Activated B cell treated with CpG ODN at 0.5 μM for 24 hours (primary cell): ENCODE measurements around the gene TMEM154. TPM values are rescaled to one million over a fixed set of nuclear protein-coding genes. Genes with fewer than 3 reads are reported as not detected.

Source experiments
- ATAC-seq: fragments of 200-7000 bp; cut with Tn5 transposase; one replicate; pipeline ENCODE4 v1.10.0; 2021; ENCODE audit warnings: low read depth, mild to moderate bottlenecking, moderate library complexity
- CTCF ChIA-PET: fragments of 350-600 bp; sonication (Branson Sonifier 250); formaldehyde crosslinking; loops from one replicate; lab custom pipeline; 2021; ENCODE audit warnings: antibody characterized with exemption; lab: Charles Lee
- POLR2A ChIA-PET: fragments of 350-600 bp; sonication (Branson Sonifier 250); formaldehyde crosslinking; loops from one replicate; lab custom pipeline; 2021; ENCODE audit warnings: antibody characterized with exemption; lab: Charles Lee
- DNase-seq: peaks from one replicate; pipeline ENCODE4 v3.0.0; 2022
- H3K27ac Mint-ChIP-seq: one replicate; pipeline ENCODE4 v1.8.0; 2020; ENCODE audit warnings: mixed read lengths
- H3K27me3 Mint-ChIP-seq: one replicate; pipeline ENCODE4 v1.8.0; 2021; ENCODE audit warnings: mixed read lengths
- H3K36me3 Mint-ChIP-seq: one replicate; pipeline ENCODE4 v1.8.0; 2021; ENCODE audit warnings: low read depth, mixed read lengths
- H3K4me1 Mint-ChIP-seq: one replicate; pipeline ENCODE4 v1.8.0; 2021; ENCODE audit warnings: mixed read lengths
- H3K4me3 Mint-ChIP-seq: one replicate; pipeline ENCODE4 v1.8.0; 2020; ENCODE audit warnings: mild to moderate bottlenecking, mixed read lengths
- H3K9me3 Mint-ChIP-seq: one replicate; pipeline ENCODE4 v1.8.0; 2020; ENCODE audit warnings: mixed read lengths
- intact Hi-C: fragments of 100-400 bp; cut with micrococcal nuclease; formaldehyde crosslinking; loops from one replicate; pipeline ENCODE4 v1.15.1; 2024
- total RNA-seq: library from RNA; stranded (reverse); gene quantifications from 2 replicates; pipeline ENCODE4 v1.2.3, GENCODE V29; 2022
- TF ChIP-seq, protein P1 (sequence below): fragments of 200-600 bp; IDR thresholded peaks from one replicate; pipeline ENCODE4 v1.8.0; 2022; ENCODE audit warnings: antibody characterized with exemption, mild to moderate bottlenecking

The TMEM154 gene
- total RNA-seq, 1 donor from 2014 or later: 59.9 TPM

DNA sequence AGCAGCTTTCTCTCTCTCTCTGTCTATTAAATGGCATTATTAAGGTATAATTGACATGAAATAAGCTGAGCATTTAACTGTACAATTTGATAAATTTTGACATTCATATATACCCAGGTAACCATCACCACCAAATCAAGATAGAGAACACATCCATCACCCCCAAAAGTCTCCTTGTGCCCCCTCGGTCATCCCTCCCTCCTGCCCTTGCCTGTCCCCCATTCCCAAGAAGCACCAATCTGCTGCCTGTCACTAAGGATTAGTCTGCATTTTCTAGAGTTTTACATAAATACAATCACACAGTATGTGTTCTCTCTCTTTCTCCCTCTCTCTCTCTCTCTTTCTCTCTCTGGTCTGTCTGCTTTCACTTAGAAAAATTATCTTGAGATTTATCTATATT lies 25.0 kb upstream of the TMEM154 start:
- Mint-ChIP-seq H3K36me3 (peaks cover 5% of the 10 kb centered on the region), H3K4me1 (peaks cover 10% of the 10 kb centered on the region), H3K4me3 (no peak overlapping the region), H3K27ac (no peak overlapping the region), H3K27me3 (peaks cover 3% of the 10 kb centered on the region), H3K9me3 (peaks cover 9% of the 10 kb centered on the region)
- ChIA-PET CTCF (no interaction called here), POLR2A (no interaction called here)
- ATAC-seq: no peak
- intact Hi-C loops: no loop called here
- TF ChIP-seq, protein P1, sequence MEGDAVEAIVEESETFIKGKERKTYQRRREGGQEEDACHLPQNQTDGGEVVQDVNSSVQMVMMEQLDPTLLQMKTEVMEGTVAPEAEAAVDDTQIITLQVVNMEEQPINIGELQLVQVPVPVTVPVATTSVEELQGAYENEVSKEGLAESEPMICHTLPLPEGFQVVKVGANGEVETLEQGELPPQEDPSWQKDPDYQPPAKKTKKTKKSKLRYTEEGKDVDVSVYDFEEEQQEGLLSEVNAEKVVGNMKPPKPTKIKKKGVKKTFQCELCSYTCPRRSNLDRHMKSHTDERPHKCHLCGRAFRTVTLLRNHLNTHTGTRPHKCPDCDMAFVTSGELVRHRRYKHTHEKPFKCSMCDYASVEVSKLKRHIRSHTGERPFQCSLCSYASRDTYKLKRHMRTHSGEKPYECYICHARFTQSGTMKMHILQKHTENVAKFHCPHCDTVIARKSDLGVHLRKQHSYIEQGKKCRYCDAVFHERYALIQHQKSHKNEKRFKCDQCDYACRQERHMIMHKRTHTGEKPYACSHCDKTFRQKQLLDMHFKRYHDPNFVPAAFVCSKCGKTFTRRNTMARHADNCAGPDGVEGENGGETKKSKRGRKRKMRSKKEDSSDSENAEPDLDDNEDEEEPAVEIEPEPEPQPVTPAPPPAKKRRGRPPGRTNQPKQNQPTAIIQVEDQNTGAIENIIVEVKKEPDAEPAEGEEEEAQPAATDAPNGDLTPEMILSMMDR: no peak
- no peak for DNase-seq

DNA sequence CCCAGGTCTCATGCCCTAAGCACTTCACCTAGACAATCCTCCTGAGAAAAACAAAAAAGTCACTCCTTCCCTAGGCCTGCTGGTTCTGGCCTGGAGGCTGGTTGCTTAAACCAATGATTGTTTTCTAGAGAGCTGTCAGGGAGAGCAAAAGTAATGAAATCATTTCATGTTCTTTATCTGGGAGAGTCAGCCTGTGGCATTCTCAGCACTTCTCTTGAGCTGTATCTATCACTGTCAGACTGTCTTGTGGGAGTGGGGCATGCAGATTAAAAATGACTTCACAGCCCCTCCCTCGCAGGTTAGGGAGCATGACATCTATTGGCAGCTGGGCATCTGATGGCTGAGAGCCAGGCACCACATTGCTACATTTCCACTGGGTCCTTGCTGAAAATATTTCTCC lies 20.4 kb upstream of the TMEM154 start:
- ATAC-seq: no peak
- H3K27me3 Mint-ChIP-seq: peaks cover 3% of the 10 kb centered on the region
- intact Hi-C loops: no loop called here
- ChIA-PET CTCF (no interaction called here), POLR2A (no interaction called here)
- no peak overlapping the region for H3K27ac Mint-ChIP-seq
- peaks cover 32% of the 10 kb centered on the region for H3K4me1 Mint-ChIP-seq
- no peak for DNase-seq
- H3K4me3 Mint-ChIP-seq: no peak overlapping the region
- TF ChIP-seq, protein P1: no peak
- peaks cover 7% of the 10 kb centered on the region for H3K9me3 Mint-ChIP-seq
- peaks cover 5% of the 10 kb centered on the region for H3K36me3 Mint-ChIP-seq

DNA sequence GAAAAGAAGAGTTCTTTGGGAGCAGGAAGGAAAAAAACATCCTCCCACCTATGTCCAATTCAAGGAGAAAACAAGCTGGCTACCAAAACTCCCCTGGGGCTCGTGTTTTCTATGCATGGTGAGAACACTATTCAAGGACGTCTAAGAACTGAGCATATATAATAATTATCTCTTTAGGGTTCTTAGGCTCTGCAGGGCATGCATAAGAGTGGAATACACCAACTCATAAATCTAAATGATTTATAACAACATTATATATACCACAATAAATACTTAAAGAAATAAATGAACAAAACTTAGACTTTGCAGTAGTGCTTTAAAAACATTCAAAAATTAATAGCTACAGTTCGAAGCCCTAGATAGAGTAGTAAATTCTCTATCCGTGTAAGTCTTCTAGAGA lies 19.5 kb upstream of the TMEM154 start:
- no peak for ATAC-seq
- H3K4me3 Mint-ChIP-seq: no peak overlapping the region
- intact Hi-C loops: no loop called here
- ChIA-PET POLR2A (no interaction called here), CTCF (no interaction called here)
- TF ChIP-seq, protein P1: no peak
- no peak for DNase-seq
- H3K27me3 Mint-ChIP-seq: peaks cover 3% of the 10 kb centered on the region
- H3K9me3 Mint-ChIP-seq: no peaks in the 10 kb centered on the region
- peaks cover 27% of the 10 kb centered on the region for H3K4me1 Mint-ChIP-seq
- no peak overlapping the region for H3K27ac Mint-ChIP-seq
- no peaks in the 10 kb centered on the region for H3K36me3 Mint-ChIP-seq

DNA sequence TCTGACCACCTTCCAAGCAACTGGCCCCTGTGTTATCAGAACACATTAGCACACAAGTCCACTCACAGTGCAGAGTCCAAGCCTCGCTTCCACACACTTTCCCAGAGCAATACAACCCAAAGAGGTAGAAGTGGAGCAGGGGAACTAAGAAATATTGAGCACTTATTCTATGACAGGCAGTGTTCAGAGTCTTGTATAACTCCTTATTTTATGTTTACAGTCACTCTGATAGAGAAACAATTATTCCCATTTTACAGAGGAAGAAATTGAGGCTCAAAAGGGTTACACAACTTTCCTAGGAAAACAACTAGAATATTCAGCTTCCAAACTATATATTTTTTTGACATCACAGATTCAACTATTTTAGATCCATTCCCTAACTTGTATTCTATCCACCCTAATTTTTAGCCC lies 18.3 kb upstream of the TMEM154 start:
- DNase-seq (no peak), ATAC-seq (no peak)
- peaks cover 38% of the 10 kb centered on the region for H3K4me1 Mint-ChIP-seq
- peak overlapping the region; percentile 60 for H3K27ac Mint-ChIP-seq
- ChIA-PET CTCF (interaction anchor here (0.8 to 1.2 kb wide), 4 partner anchors 8 to 244 kb away, joined by 3 to 4 read pairs (median 3); no protein-coding TSS in a partner anchor), POLR2A (interaction anchor here (1.0 to 1.8 kb wide), 2 partner anchors 19 to 55 kb away, joined by 5 to 8 read pairs; partner anchors contain the start of gene TMEM154)
- TF ChIP-seq, protein P1: no peak
- H3K9me3 Mint-ChIP-seq: no peaks in the 10 kb centered on the region
- H3K27me3 Mint-ChIP-seq: peaks cover 3% of the 10 kb centered on the region
- no peak overlapping the region for H3K4me3 Mint-ChIP-seq
- H3K36me3 Mint-ChIP-seq: no peaks in the 10 kb centered on the region
- intact Hi-C loops: no loop called here

DNA sequence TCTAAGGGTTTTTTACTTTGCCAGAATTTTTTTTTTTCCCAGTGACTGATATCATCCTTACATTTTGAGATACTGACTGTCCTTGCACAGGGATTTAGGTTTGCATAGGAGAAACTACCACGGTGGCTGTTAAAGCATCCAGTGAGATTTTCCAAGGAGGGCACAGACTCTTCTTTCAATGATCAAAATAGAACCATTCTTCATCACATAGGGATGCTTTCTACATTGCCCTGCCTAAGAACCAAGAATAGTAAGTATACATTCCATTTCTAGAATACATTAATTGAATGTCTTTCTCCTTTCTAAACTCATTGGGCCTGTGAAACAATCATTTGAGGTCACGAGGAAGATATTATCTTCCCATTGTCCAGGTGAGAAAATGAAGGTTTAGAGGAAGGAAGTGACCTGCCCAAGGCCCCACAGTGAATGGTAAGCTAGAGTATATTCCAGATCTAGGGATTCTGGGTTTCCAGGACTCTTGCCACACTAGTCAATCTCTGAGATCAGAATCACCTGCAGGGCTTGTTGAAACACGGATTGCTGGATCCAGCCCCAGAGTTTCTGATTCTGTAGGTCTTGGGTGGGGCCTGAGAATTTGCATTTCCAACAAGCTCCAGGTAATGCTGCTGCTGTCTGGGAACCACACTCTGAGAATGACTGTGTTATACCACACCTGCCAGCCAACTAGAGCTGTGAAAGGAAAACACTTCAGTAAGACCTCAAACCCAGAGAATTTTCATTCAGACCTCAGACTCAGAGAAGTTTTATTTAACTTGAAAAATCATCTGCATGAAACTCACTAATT lies 17.7 kb upstream of the TMEM154 start:
- Mint-ChIP-seq H3K36me3 (no peaks in the 10 kb centered on the region), H3K27me3 (peaks cover 3% of the 10 kb centered on the region), H3K4me3 (peak overlapping the region; percentile 6), H3K9me3 (no peaks in the 10 kb centered on the region), H3K4me1 (peaks cover 40% of the 10 kb centered on the region), H3K27ac (peak overlapping the region; percentile 60)
- no peak for ATAC-seq
- no peak for DNase-seq
- ChIA-PET CTCF (interaction anchor here (0.9 to 1.2 kb wide), 3 partner anchors 9 to 243 kb away, joined by 3 read pairs; no protein-coding TSS in a partner anchor), POLR2A (interaction anchor here (1.0 to 1.8 kb wide), 2 partner anchors 18 to 55 kb away, joined by 5 to 8 read pairs; partner anchors contain the start of gene TMEM154)
- TF ChIP-seq, protein P1: no peak
- intact Hi-C loops: loop anchor here (1.0 to 2.0 kb wide), 6 partner anchors 13 to 54 kb away; no protein-coding TSS in a partner anchor
